Measurements from ENCODE around the gene DOLK.

- TF ChIP-seq SUZ12 (IDR thresholded peaks at IDR 0.05; ENCODE audit: extremely low read depth, insufficient read depth, insufficient read length): no peak
- TF ChIP-seq ZNF274 (IDR thresholded peaks at IDR 0.05; ENCODE audit: low read depth, low read length): no peak
- no peak for TF ChIP-seq YY1 (IDR thresholded peaks at IDR 0.05; ENCODE audit: insufficient read depth, insufficient read length)
Observed at GRCh38 chr9:128909859-128910258, 37.5 kb downstream of the DOLK start.
